CD4-positive, alpha-beta T cell treated with Interleukin-17A for 1 hour (primary cell): ENCODE results near the gene PPP1R11.
"Not testable (repeated sequence)": the region's sequence is repeated elsewhere in the genome, so short reads cannot be mapped to it uniquely, and the experiment has no call there.

ENCODE experiments used
- DNase-seq: peaks from one replicate; pipeline ENCODE4 v3.0.0-alpha.2; 2020

The PPP1R11 gene

GRCh38 chr6:30100154-30100553 is 33.2 kb downstream of the PPP1R11 start:
- DNase-seq: no peak

GRCh38 chr6:30100585-30101443 is 33.8 kb downstream of the PPP1R11 start:
- peak; percentile 12 for DNase-seq

GRCh38 chr6:30101444-30102413 is 34.7 kb downstream of the PPP1R11 start:
- peak; percentile 71 for DNase-seq

GRCh38 chr6:30102414-30102969 is 35.5 kb downstream of the PPP1R11 start:
- DNase-seq: no peak

GRCh38 chr6:30102970-30103871 is 36.2 kb downstream of the PPP1R11 start:
- peak; percentile 89 for DNase-seq

GRCh38 chr6:30103872-30104179 is 36.8 kb downstream of the PPP1R11 start:
- DNase-seq: no peak

GRCh38 chr6:30104661-30105060 is 37.7 kb downstream of the PPP1R11 start:
- DNase-seq: no peak

GRCh38 chr6:30111266-30111856 is 44.4 kb downstream of the PPP1R11 start:
- DNase-seq: no peak

- no peak for DNase-seq
These were observed 45.5 kb downstream of the PPP1R11 start for GRCh38 chr6:30112402-30112994.

GRCh38 chr6:30113003-30113759 is 46.2 kb downstream of the PPP1R11 start, which contains the start of gene TRIM31:
Gene TRIM31 (minus strand): TSS chr6:30113090. CDS start chr6:30112805, 285 bp downstream.
- no peak for DNase-seq

- DNase-seq: no peak
These were observed 46.8 kb downstream of the PPP1R11 start for GRCh38 chr6:30113841-30114240.

GRCh38 chr6:30116724-30117123 is 49.7 kb downstream of the PPP1R11 start:
- DNase-seq: no peak

GRCh38 chr6:30118691-30119090 is 51.7 kb downstream of the PPP1R11 start:
- DNase-seq: not testable (repeated sequence)
